Sigmoid colon (tissue), 4 donors: ENCODE data around the gene VPS37B.

Experiments
- EP300 ChIP-seq, 4 donors: sonication (generic); formaldehyde crosslinking; IDR thresholded peaks; one replicate each; pipeline ENCODE4 v1.6.1; 2017; ENCODE audit warnings: antibody characterized with exemption in 4 of 4
- POLR2A ChIP-seq, 2 donors: fragments of 450-650 bp; IDR thresholded peaks; one replicate each; pipeline ENCODE4 v1.6.1; 2016; ENCODE audit warnings: antibody characterized with exemption in 2 of 2, mild to moderate bottlenecking in 2 of 2, moderate library complexity in 2 of 2
- POLR2AphosphoS5 ChIP-seq, 4 donors: sonication (generic); formaldehyde crosslinking; IDR thresholded peaks; one replicate each; pipeline ENCODE4 v1.6.1; 2017; ENCODE audit warnings: antibody characterized with exemption in 4 of 4
- TF ChIP-seq, protein P1 (sequence below), 4 experiments: fragments of 450-650 bp in 3 of 4; fragments of 200-600 bp in 1 of 4; IDR thresholded peaks; one replicate each; pipeline ENCODE4 v1.5.1; 2016 to 2019; ENCODE audit warnings: antibody characterized with exemption in 4 of 4, mild to moderate bottlenecking in 3 of 4, moderate library complexity in 2 of 4

GRCh38 chr12:122845041-122845864 lies 50.7 kb downstream of the VPS37B start:
- TF ChIP-seq, protein P1, sequence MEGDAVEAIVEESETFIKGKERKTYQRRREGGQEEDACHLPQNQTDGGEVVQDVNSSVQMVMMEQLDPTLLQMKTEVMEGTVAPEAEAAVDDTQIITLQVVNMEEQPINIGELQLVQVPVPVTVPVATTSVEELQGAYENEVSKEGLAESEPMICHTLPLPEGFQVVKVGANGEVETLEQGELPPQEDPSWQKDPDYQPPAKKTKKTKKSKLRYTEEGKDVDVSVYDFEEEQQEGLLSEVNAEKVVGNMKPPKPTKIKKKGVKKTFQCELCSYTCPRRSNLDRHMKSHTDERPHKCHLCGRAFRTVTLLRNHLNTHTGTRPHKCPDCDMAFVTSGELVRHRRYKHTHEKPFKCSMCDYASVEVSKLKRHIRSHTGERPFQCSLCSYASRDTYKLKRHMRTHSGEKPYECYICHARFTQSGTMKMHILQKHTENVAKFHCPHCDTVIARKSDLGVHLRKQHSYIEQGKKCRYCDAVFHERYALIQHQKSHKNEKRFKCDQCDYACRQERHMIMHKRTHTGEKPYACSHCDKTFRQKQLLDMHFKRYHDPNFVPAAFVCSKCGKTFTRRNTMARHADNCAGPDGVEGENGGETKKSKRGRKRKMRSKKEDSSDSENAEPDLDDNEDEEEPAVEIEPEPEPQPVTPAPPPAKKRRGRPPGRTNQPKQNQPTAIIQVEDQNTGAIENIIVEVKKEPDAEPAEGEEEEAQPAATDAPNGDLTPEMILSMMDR (IDR thresholded peaks at IDR 0.05) = no peak
- no peak for TF ChIP-seq POLR2A (IDR thresholded peaks at IDR 0.05)
- no peak for TF ChIP-seq EP300 (IDR thresholded peaks at IDR 0.05)
- no peak for TF ChIP-seq POLR2AphosphoS5 (IDR thresholded peaks at IDR 0.05)
